DND-41 (cell line): ENCODE data around the gene C1orf198.

Experiments
- ATAC-seq: fragments of 200-7000 bp; cut with Tn5 transposase; 3 replicates; pipeline ENCODE4 v1.9.1; 2021; ENCODE audit warnings: low read depth; ENCODE audit not compliant: insufficient read depth
- DNase-seq: peaks from one replicate; pipeline ENCODE4 v3.0.0-alpha.2; 2020
- H2AFZ ChIP-seq: 2 replicates; pipeline ENCODE4 v1.6.0; 2012; ENCODE audit warnings: low read depth, low read length
- H3K27ac ChIP-seq: 2 replicates; pipeline ENCODE4 v1.5.1; 2012; ENCODE audit warnings: low read length, inconsistent platforms
- H3K27me3 ChIP-seq: fragments of 200-600 bp; sonication (generic); 2 replicates; pipeline ENCODE4 v1.6.0; 2012; ENCODE audit warnings: low read length, mild to moderate bottlenecking, inconsistent platforms; ENCODE audit not compliant: insufficient read depth, poor library complexity
- H3K36me3 ChIP-seq: 2 replicates; pipeline ENCODE4 v1.5.1; 2012; ENCODE audit warnings: low read length, inconsistent platforms; ENCODE audit not compliant: insufficient read depth
- H3K4me1 ChIP-seq: 2 replicates; pipeline ENCODE4 v1.5.1; 2012; ENCODE audit warnings: mild to moderate bottlenecking, low read length; ENCODE audit not compliant: insufficient read depth
- H3K4me2 ChIP-seq: 2 replicates; pipeline ENCODE4 v1.6.0; 2012; ENCODE audit warnings: mild to moderate bottlenecking, moderate library complexity, low read length, inconsistent platforms; ENCODE audit not compliant: insufficient read depth
- H3K4me3 ChIP-seq, 2 experiments: fragments of 200-600 bp in 1 of 2; shearing (Covaris generic) in 1 of 2; 2 replicates each; pipeline ENCODE4 v1.5.1; 2012 to 2016; ENCODE audit warnings: inconsistent platforms in 2 of 2, low read length in 2 of 2, mild to moderate bottlenecking in 2 of 2, low read depth in 1 of 2, moderate library complexity in 1 of 2
- H3K79me2 ChIP-seq: 2 replicates; pipeline ENCODE4 v1.6.0; 2012; ENCODE audit warnings: low read length, inconsistent platforms; ENCODE audit not compliant: insufficient read depth
- H3K9ac ChIP-seq: 2 replicates; pipeline ENCODE4 v1.6.0; 2012; ENCODE audit warnings: low read depth, mild to moderate bottlenecking, inconsistent platforms, low read length, moderate library complexity
- H3K9me3 ChIP-seq: 2 replicates; pipeline ENCODE4 v1.5.1; 2012; ENCODE audit warnings: low read length, moderate library complexity, mild to moderate bottlenecking, inconsistent platforms; ENCODE audit not compliant: insufficient read depth, severe bottlenecking
- H4K20me1 ChIP-seq: 2 replicates; pipeline ENCODE4 v1.6.0; 2012; ENCODE audit warnings: low read length; ENCODE audit not compliant: insufficient read depth
- CTCF ChIP-seq: IDR thresholded peaks from 2 replicates; pipeline ENCODE4 v1.5.1; 2012; ENCODE audit warnings: borderline replicate concordance, low read length, moderate library complexity, mild to moderate bottlenecking; ENCODE audit not compliant: poor library complexity, severe bottlenecking; ENCODE audit errors: extremely low read depth
- EZH2 ChIP-seq: IDR thresholded peaks from 3 replicates; pipeline ENCODE4 v1.6.1; 2012; ENCODE audit warnings: borderline replicate concordance, low read depth, mild to moderate bottlenecking, moderate library complexity, low read length, inconsistent platforms; ENCODE audit not compliant: severe bottlenecking

The C1orf198 gene

GRCh38 chr1:230824919-230825721 is 43.2 kb downstream of the C1orf198 start:
- Histone ChIP-seq H3K4me1 (no peaks in the 10 kb centered on the region), H3K79me2 (no peaks in the 10 kb centered on the region), H3K9me3 (no peaks in the 10 kb centered on the region), H3K36me3 (no peaks in the 10 kb centered on the region), H3K27ac (no peak overlapping the region), H3K4me3 (no peak overlapping the region), H2AFZ (no peak overlapping the region), H3K4me2 (no peak overlapping the region), H3K9ac (no peak overlapping the region), H4K20me1 (no peaks in the 10 kb centered on the region), H3K27me3 (peaks cover 23% of the 10 kb centered on the region)
- no peak for DNase-seq
- TF ChIP-seq EZH2, result no peak
- TF ChIP-seq CTCF, result no peak
- no peak for ATAC-seq

- Histone ChIP-seq H3K27me3 (peaks cover 23% of the 10 kb centered on the region), H3K79me2 (no peaks in the 10 kb centered on the region), H3K27ac (no peak overlapping the region), H3K9me3 (no peaks in the 10 kb centered on the region), H3K4me2 (no peak overlapping the region), H3K9ac (no peak overlapping the region), H3K4me3 (no peak overlapping the region), H4K20me1 (no peaks in the 10 kb centered on the region), H3K4me1 (no peaks in the 10 kb centered on the region), H3K36me3 (no peaks in the 10 kb centered on the region), H2AFZ (no peak overlapping the region)
- DNase-seq, result no peak
- TF ChIP-seq CTCF (no peak), EZH2 (no peak)
- ATAC-seq, result no peak
These were observed 43.8 kb downstream of the C1orf198 start for GRCh38 chr1:230824551-230824918.

GRCh38 chr1:230823931-230824381 is 44.4 kb downstream of the C1orf198 start:
- H3K4me1 ChIP-seq, result no peaks in the 10 kb centered on the region
- H4K20me1 ChIP-seq, result no peaks in the 10 kb centered on the region
- peaks cover 23% of the 10 kb centered on the region for H3K27me3 ChIP-seq
- H3K79me2 ChIP-seq, result no peaks in the 10 kb centered on the region
- no peak overlapping the region for H3K9ac ChIP-seq
- H2AFZ ChIP-seq, result no peak overlapping the region
- no peak overlapping the region for H3K4me2 ChIP-seq
- H3K36me3 ChIP-seq, result no peaks in the 10 kb centered on the region
- ATAC-seq (no peak), DNase-seq (no peak)
- H3K27ac ChIP-seq, result no peak overlapping the region
- no peaks in the 10 kb centered on the region for H3K9me3 ChIP-seq
- no peak overlapping the region for H3K4me3 ChIP-seq
- TF ChIP-seq EZH2 (no peak), CTCF (no peak)
